Measurements from ENCODE around the gene RUFY3. TPM values are rescaled to one million over a fixed set of nuclear protein-coding genes. Genes with fewer than 3 reads are reported as not detected.
"Not testable (repeated sequence)": the region's sequence is repeated elsewhere in the genome, so short reads cannot be mapped to it uniquely, and the experiment has no call there.

Gene RUFY3
- total RNA-seq, 1 donor from 2014 or later: 22.9 TPM

GRCh38 chr4:70765368-70765767 is 43.6 kb downstream of the RUFY3 start:
- H3K4me3 ChIP-seq (ENCODE audit: low read depth, low read length): no peak overlapping the region
- no peak for DNase-seq (ENCODE audit: low read depth)
- no peak for TF ChIP-seq CTCF (conservative IDR thresholded peaks at IDR 0.05; ENCODE audit: low read depth, low read length)

- no peak for DNase-seq (ENCODE audit: low read depth)
- no peak overlapping the region for H3K4me3 ChIP-seq (ENCODE audit: low read depth, low read length)
Observed at GRCh38 chr4:70768301-70768948, 46.7 kb downstream of the RUFY3 start.

GRCh38 chr4:70769396-70769795 is 47.6 kb downstream of the RUFY3 start:
- H3K4me3 ChIP-seq (ENCODE audit: low read depth, low read length); DNase-seq (ENCODE audit: low read depth): not testable (repeated sequence)

More at GRCh38 chr4:70768301-70768948, 46.7 kb downstream of the RUFY3 start:
- TF ChIP-seq CTCF (conservative IDR thresholded peaks at IDR 0.05; ENCODE audit: low read depth, low read length): no peak

- no peak for TF ChIP-seq CTCF (conservative IDR thresholded peaks at IDR 0.05; ENCODE audit: low read depth, low read length)
- DNase-seq (ENCODE audit: low read depth): no peak
- no peak overlapping the region for H3K4me3 ChIP-seq (ENCODE audit: low read depth, low read length)
Observed at GRCh38 chr4:70772929-70773555, 51.3 kb downstream of the RUFY3 start.

- TF ChIP-seq CTCF (conservative IDR thresholded peaks at IDR 0.05; ENCODE audit: low read depth, low read length): no peak
- no peak overlapping the region for H3K4me3 ChIP-seq (ENCODE audit: low read depth, low read length)
- DNase-seq (ENCODE audit: low read depth): no peak
Observed at GRCh38 chr4:70778888-70779422, 57.2 kb downstream of the RUFY3 start.

GRCh38 chr4:70783096-70783495 is 61.3 kb downstream of the RUFY3 start:
- no peak for DNase-seq (ENCODE audit: low read depth)
- no peak for TF ChIP-seq CTCF (conservative IDR thresholded peaks at IDR 0.05; ENCODE audit: low read depth, low read length)
- no peak overlapping the region for H3K4me3 ChIP-seq (ENCODE audit: low read depth, low read length)

- no peak overlapping the region for H3K4me3 ChIP-seq (ENCODE audit: low read depth, low read length)
- no peak for DNase-seq (ENCODE audit: low read depth)
- TF ChIP-seq CTCF (conservative IDR thresholded peaks at IDR 0.05; ENCODE audit: low read depth, low read length): no peak
Observed at GRCh38 chr4:70787496-70787895, 65.7 kb downstream of the RUFY3 start.

Measured in epithelial cell of proximal tubule (primary cell).